Cardiac fibroblast (primary cell): Measurements from ENCODE around the gene EPS8L3.

Experiments
- DNase-seq, 2 donors: peaks; one replicate each; pipeline versions ENCODE4 v3.0.0 to v3.0.0-alpha.2; 2010; ENCODE audit warnings: low read depth in 2 of 2
- H3K4me3 ChIP-seq, 2 donors: replicated peaks in 1 of 2; 1 replicate in 1 of 2; 2 replicates in 1 of 2; pipeline ENCODE4 v1.5.1; 2011; ENCODE audit warnings: low read depth in 2 of 2, low read length in 2 of 2, mild to moderate bottlenecking in 2 of 2, moderate library complexity in 1 of 2
- TF ChIP-seq, protein P1 (sequence below): IDR thresholded peaks from one replicate; pipeline ENCODE4 v1.5.1; 2011; ENCODE audit warnings: low read depth, mild to moderate bottlenecking, low read length, inconsistent platforms

EPS8L3 gene, protein sequence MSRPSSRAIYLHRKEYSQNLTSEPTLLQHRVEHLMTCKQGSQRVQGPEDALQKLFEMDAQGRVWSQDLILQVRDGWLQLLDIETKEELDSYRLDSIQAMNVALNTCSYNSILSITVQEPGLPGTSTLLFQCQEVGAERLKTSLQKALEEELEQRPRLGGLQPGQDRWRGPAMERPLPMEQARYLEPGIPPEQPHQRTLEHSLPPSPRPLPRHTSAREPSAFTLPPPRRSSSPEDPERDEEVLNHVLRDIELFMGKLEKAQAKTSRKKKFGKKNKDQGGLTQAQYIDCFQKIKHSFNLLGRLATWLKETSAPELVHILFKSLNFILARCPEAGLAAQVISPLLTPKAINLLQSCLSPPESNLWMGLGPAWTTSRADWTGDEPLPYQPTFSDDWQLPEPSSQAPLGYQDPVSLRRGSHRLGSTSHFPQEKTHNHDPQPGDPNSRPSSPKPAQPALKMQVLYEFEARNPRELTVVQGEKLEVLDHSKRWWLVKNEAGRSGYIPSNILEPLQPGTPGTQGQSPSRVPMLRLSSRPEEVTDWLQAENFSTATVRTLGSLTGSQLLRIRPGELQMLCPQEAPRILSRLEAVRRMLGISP

DNA sequence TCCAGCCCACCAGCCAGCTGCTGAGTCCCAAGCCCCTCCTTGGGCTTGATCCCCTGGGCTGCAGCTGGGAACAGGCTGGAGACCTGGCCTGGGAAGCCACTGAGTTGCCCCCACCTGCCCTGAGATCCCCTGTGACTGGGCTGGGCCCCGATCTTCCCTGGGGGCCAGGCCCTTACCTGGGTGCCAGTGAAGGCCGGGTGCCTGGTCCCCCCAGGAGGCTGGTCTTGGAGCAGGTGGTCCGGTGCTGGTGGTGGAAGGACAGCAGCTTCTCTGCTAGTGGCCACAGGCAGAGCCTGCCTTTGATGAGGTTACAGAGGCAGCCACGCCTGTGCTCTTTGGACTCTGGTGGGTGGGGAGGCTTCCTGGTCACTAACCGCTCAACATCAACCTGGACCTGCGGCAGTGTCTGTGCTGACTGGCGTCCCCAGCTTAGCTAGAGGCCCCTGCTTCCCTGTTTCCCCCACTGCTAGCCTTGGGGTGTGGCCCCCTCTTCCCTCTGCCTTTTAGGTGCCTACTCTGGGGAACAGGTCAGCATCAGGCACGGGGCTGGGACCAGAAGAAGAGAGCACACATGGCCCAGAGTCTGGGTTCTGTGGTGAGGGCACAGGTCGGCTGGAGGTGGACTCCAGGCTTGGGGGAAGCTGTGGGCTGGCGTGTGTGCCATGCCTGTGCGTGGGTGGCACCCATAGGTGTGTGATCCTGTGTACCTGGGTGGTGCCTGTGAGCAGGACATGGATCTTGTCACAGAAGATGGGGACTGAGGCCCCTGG is at the start of gene EPS8L3:
Gene EPS8L3 (minus strand): TSS at position 278 of the 770 bp plus-strand sequence. CDS start 2,174 bp downstream, outside the sequence.
- no peak within 1 kb of the TSS for H3K4me3 ChIP-seq
- DNase-seq, result no peak
- TF ChIP-seq, protein P1, sequence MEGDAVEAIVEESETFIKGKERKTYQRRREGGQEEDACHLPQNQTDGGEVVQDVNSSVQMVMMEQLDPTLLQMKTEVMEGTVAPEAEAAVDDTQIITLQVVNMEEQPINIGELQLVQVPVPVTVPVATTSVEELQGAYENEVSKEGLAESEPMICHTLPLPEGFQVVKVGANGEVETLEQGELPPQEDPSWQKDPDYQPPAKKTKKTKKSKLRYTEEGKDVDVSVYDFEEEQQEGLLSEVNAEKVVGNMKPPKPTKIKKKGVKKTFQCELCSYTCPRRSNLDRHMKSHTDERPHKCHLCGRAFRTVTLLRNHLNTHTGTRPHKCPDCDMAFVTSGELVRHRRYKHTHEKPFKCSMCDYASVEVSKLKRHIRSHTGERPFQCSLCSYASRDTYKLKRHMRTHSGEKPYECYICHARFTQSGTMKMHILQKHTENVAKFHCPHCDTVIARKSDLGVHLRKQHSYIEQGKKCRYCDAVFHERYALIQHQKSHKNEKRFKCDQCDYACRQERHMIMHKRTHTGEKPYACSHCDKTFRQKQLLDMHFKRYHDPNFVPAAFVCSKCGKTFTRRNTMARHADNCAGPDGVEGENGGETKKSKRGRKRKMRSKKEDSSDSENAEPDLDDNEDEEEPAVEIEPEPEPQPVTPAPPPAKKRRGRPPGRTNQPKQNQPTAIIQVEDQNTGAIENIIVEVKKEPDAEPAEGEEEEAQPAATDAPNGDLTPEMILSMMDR, result no peak

DNA sequence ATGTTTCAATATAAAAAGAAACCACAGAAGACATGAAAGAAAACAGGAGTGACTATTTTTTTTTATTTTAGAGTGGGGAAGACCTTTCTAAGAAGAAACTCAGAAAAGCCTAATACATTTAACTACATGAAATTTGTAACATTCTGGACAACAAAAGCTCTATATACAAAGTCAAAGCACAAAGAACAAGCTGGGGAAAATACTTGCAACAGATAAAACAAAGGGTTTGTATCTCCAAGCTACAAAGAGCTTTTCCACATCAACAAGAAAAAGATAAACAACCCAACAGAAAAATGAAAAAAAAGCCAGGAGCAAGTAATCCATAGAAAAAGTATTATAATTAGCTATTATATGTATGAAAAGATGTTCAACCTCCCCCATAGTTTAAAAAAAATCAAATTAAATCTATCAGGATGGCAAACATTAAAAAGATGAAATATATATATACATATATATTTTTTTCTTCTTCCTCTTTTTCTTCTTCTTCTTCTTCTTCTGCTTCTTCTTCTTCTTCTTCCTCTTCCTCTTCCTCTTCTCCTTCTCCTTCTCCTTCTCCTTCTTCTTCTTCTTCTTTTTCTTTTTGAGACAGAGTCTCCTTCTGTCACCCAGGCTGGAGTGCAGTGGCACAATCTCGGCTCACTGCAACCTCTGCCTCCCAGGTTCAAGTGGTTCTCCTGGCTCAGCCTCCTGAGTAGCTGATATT is 49.1 kb upstream of the EPS8L3 start:
- TF ChIP-seq, protein P1, result no peak
- DNase-seq, result no peak
- no peak overlapping the region for H3K4me3 ChIP-seq

DNA sequence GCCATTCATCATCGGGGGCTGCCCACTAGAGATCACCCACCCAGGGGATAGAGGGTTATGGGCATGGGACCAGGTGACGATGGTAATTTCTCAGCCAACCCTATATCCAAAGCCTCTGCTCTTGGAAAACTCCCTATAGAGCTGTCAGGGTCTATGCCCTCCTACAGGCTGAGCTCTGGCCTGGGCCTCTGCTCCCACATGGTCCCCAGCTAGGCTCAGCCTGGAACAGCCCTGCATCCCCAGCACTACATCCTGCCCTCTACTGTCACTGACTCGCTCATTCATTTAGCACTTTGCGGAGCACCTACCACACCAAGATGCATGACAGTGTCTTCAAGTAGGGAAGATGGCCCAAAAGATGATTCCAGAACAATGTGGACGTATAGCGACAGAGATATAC is 45.0 kb upstream of the EPS8L3 start:
- TF ChIP-seq, protein P1, result no peak
- no peak for DNase-seq
- no peak overlapping the region for H3K4me3 ChIP-seq

DNA sequence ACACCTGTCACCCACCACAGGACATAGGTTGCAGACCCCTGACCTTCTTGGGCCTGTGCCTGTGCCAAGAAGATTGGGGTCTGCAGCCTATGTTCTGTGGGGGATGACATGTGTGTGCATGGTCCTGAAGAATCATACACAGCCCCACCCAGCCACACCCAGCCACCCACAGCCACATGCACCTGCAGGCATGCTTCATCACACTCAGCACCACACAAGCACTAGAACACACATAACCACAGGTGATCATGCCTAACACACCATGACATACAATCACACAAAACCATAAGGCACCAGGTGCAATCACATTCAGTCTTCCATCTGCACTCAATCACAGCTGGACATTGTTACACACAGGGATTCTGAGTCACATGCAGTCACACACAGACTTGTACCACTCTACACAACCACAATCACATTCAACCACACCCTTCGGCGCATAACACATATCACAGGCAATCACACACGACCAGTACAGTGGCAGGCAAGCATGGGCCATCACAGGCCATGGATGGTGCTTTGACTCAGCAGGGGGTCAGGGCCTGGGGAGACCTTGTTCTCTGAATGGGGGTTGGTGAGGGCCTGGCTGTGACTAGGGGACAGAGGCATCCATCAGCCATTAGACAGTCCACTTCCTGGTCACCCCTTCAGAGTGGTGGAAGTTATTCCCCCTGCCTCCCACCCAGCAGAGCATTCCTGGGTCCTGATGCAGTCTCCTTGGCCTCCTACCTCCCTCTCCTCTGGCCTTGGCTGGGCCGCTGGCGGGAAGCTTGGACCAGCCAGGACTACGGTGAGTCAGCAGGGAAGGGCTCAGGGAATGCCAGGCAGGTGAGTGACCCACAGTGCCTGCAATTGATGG is 44.3 kb upstream of the EPS8L3 start:
- H3K4me3 ChIP-seq, result no peak overlapping the region
- DNase-seq, result no peak
- TF ChIP-seq, protein P1, result no peak

DNA sequence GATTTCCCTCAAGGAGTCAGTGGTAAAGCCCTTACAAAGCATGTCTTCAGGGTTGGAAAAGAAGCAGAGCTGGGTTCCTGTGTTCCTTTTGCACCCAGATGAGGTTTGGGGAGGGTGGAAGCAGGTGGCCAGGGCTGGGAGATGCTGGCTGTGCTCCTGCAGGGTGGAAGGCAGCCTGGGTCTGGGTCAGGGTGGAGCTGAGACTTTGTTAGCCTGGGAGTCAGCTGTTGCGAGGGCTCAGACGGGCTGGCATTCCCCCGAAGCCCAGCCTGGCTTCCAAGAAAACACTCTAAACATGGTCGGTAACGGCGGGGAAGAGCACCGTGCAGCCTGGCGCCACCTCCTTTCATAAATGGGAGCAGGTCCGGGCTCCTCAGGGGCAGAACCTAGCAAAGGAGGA is 43.7 kb upstream of the EPS8L3 start:
- TF ChIP-seq, protein P1, result no peak
- H3K4me3 ChIP-seq, result no peak overlapping the region
- DNase-seq, result no peak
